Kidney epithelial cell (primary cell): ENCODE results near the gene DTNB. TPM values are rescaled to one million over a fixed set of nuclear protein-coding genes. Genes with fewer than 3 reads are reported as not detected.

Source experiments
- DNase-seq: peaks from one replicate; pipeline ENCODE4 v3.0.0-alpha.2; 2010; ENCODE audit warnings: low read depth
- H3K27me3 ChIP-seq: 2 replicates; pipeline ENCODE4 v1.6.0; 2011; ENCODE audit warnings: low read length; ENCODE audit not compliant: control insufficient read depth, insufficient read depth
- H3K36me3 ChIP-seq: 2 replicates; pipeline ENCODE4 v1.5.1; 2011; ENCODE audit warnings: low read length; ENCODE audit not compliant: control insufficient read depth, insufficient read depth
- H3K4me3 ChIP-seq: 2 replicates; pipeline ENCODE4 v1.5.1; 2011; ENCODE audit warnings: low read depth, mild to moderate bottlenecking, control low read depth, low read length
- CTCF ChIP-seq: IDR thresholded peaks from 2 replicates; pipeline ENCODE4 v1.5.1; 2011; ENCODE audit warnings: mild to moderate bottlenecking, moderate library complexity, low read length, control low read depth, inconsistent platforms; ENCODE audit not compliant: insufficient read depth, poor library complexity, severe bottlenecking
- total RNA-seq: library from RNA; depleted of rRNA; stranded (reverse); fragments of >200 nt; gene quantifications from 2 replicates; pipeline ENCODE4 v1.2.3, GENCODE V29; 2015

Gene DTNB
- total RNA-seq, 1 donor from 2014 or later, result 16.9 TPM

GRCh38 chr2:25397777-25398176 lies 275.6 kb downstream of the DTNB start:
- H3K4me3 ChIP-seq, result no peak overlapping the region
- DNase-seq, result no peak
- H3K36me3 ChIP-seq, result no peaks in the 10 kb centered on the region
- TF ChIP-seq CTCF, result no peak
- H3K27me3 ChIP-seq, result no peaks in the 10 kb centered on the region

GRCh38 chr2:25389161-25389560 lies 284.2 kb downstream of the DTNB start:
- TF ChIP-seq CTCF, result no peak
- Histone ChIP-seq H3K27me3 (no peaks in the 10 kb centered on the region), H3K4me3 (no peak overlapping the region), H3K36me3 (no peaks in the 10 kb centered on the region)
- no peak for DNase-seq

- no peak for DNase-seq
- TF ChIP-seq CTCF, result no peak
- no peak overlapping the region for H3K4me3 ChIP-seq
- H3K36me3 ChIP-seq, result no peaks in the 10 kb centered on the region
- H3K27me3 ChIP-seq, result no peaks in the 10 kb centered on the region
These were observed 284.9 kb downstream of the DTNB start for GRCh38 chr2:25388491-25388890.

GRCh38 chr2:25387876-25388449 lies 285.4 kb downstream of the DTNB start:
- H3K36me3 ChIP-seq, result no peaks in the 10 kb centered on the region

GRCh38 chr2:25386971-25387875 lies 286.2 kb downstream of the DTNB start:
- H3K36me3 ChIP-seq, result no peaks in the 10 kb centered on the region
- TF ChIP-seq CTCF, result no peak
- no peaks in the 10 kb centered on the region for H3K27me3 ChIP-seq
- no peak overlapping the region for H3K4me3 ChIP-seq
- no peak for DNase-seq

More at GRCh38 chr2:25387876-25388449, 285.4 kb downstream of the DTNB start:
- no peak for DNase-seq
- no peak for TF ChIP-seq CTCF
- H3K27me3 ChIP-seq, result no peaks in the 10 kb centered on the region
- no peak overlapping the region for H3K4me3 ChIP-seq
